K562 (cell line): Measurements from ENCODE around the gene ANO8. TPM values are rescaled to one million over a fixed set of nuclear protein-coding genes. Genes with fewer than 3 reads are reported as not detected.

ENCODE experiments used
- CCNT2 ChIP-seq: IDR thresholded peaks from 2 replicates; pipeline ENCODE4 v1.6.1; 2011; ENCODE audit warnings: borderline replicate concordance, low read depth, mild to moderate bottlenecking, moderate library complexity, mixed read lengths, low read length; ENCODE audit not compliant: insufficient read length; ENCODE audit errors: extremely low read depth
- CTBP1 ChIP-seq: fragments of 450-650 bp; IDR thresholded peaks from 2 replicates; pipeline ENCODE4 v1.6.1; 2016; ENCODE audit warnings: borderline replicate concordance
- CTCF ChIP-seq, 3 experiments: IDR thresholded peaks in 2 of 3; conservative IDR thresholded peaks in 1 of 3; 2 replicates each; pipeline ENCODE4 v1.5.1; 2011 to 2012; ENCODE audit warnings: low read length in 3 of 3, mild to moderate bottlenecking in 3 of 3, control low read depth in 2 of 3, improper control_type of control experiment in 1 of 3, inconsistent platforms in 1 of 3, low read depth in 1 of 3, mixed read lengths in 1 of 3, moderate library complexity in 1 of 3; ENCODE audit not compliant: insufficient read depth in 2 of 3
- ELK3 ChIP-seq: fragments of 450-650 bp; formaldehyde crosslinking; IDR thresholded peaks from 2 replicates; pipeline ENCODE4 v1.4.0; 2020; ENCODE audit warnings: mild to moderate bottlenecking
- GTF2E2 ChIP-seq: fragments of 200-800 bp; sonication (Bioruptor generic); IDR thresholded peaks from 2 replicates; pipeline ENCODE4 v1.6.1; 2016; ENCODE audit warnings: missing genetic modification characterization, missing compliant biosample characterization
- HLTF ChIP-seq: fragments of 450-650 bp; IDR thresholded peaks from 2 replicates; pipeline ENCODE4 v1.6.1; 2016
- IFI16 ChIP-seq: fragments of 250-450 bp; sonication (Bioruptor Pico); IDR thresholded peaks from 2 replicates; pipeline ENCODE4 v2.1.2; 2022; ENCODE audit warnings: mild to moderate bottlenecking, inconsistent platforms
- MAZ ChIP-seq, 2 experiments: fragments of 450-650 bp in 1 of 2; sonication (generic) in 1 of 2; formaldehyde crosslinking; IDR thresholded peaks in 1 of 2; conservative IDR thresholded peaks in 1 of 2; 2 replicates each; pipeline versions ENCODE4 v1.4.0 to v1.5.0; 2020; ENCODE audit warnings: mild to moderate bottlenecking in 1 of 2, missing genetic modification reagents in 1 of 2
- MEIS2 ChIP-seq: fragments of 450-650 bp; IDR thresholded peaks from 2 replicates; pipeline ENCODE4 v1.6.1; 2014; ENCODE audit warnings: mild to moderate bottlenecking; ENCODE audit not compliant: partially characterized antibody
- MTA3 ChIP-seq: fragments of 450-650 bp; formaldehyde crosslinking; IDR thresholded peaks from 2 replicates; pipeline ENCODE4 v1.6.1; 2017; ENCODE audit warnings: mild to moderate bottlenecking, borderline replicate concordance
- RBFOX2 ChIP-seq: fragments of 200-400 bp; formaldehyde crosslinking; IDR thresholded peaks from 2 replicates; pipeline ENCODE4 v1.6.1; 2017; ENCODE audit warnings: low read depth, mild to moderate bottlenecking, low read length, moderate library complexity
- RBM22 ChIP-seq: fragments of 200-400 bp; formaldehyde crosslinking; IDR thresholded peaks from 2 replicates; pipeline ENCODE4 v1.6.1; 2018; ENCODE audit warnings: low read length, low read depth; ENCODE audit not compliant: poor library complexity, severe bottlenecking
- RBM39 ChIP-seq: fragments of 200-400 bp; formaldehyde crosslinking; optimal IDR thresholded peaks from 2 replicates; pipeline ENCODE3; 2018; ENCODE audit warnings: low read depth, low read length
- SRSF1 ChIP-seq: fragments of 200-400 bp; formaldehyde crosslinking; IDR thresholded peaks from 2 replicates; pipeline ENCODE4 v1.6.1; 2017; ENCODE audit warnings: mild to moderate bottlenecking, low read depth, low read length, moderate library complexity
- TRIM28 ChIP-seq: fragments of 450-650 bp; IDR thresholded peaks from 2 replicates; pipeline ENCODE4 v1.6.1; 2017
- ZC3H8 ChIP-seq: fragments of 450-650 bp; IDR thresholded peaks from 2 replicates; pipeline ENCODE4 v1.6.1; 2017
- polyA plus RNA-seq, 8 experiments: library from polyadenylated mRNA; depleted of rRNA in 4 of 8; stranded (reverse) in 5 of 8; unstranded in 3 of 8; fragments of >200 nt; fragmentation: Nextera tagmentation in 2 of 8; fragmentation: Illumina TruSeq in 1 of 8; extraction: Ambion mirVana in 2 of 8; extraction: Trizol in 1 of 8; gene quantifications; 2 replicates each; pipeline versions ENCODE4 v1.2.1 to v1.2.3, GENCODE V29; 2011 to 2014; ENCODE audit warnings: inconsistent platforms in 1 of 8, missing spikeins in 1 of 8
- total RNA-seq, 7 experiments: library from RNA; depleted of rRNA in 6 of 7; stranded (reverse); fragments of >200 nt in 6 of 7; fragmentation: Illumina TruSeq in 2 of 7; extraction: Trizol in 2 of 7; gene quantifications; 2 replicates each; pipeline versions ENCODE4 v1.2.1 to v1.2.3, GENCODE V29; 2011 to 2021; ENCODE audit warnings: low replicate concordance in 1 of 7
- TF ChIP-seq, protein P1 (sequence below): fragments of 250-450 bp; sonication (Bioruptor Pico); IDR thresholded peaks from 2 replicates; pipeline ENCODE4 v1.8.0; 2021; ENCODE audit warnings: mild to moderate bottlenecking, moderate library complexity
- TF ChIP-seq, protein P2 (sequence below): fragments of 450-650 bp; formaldehyde crosslinking; IDR thresholded peaks from 2 replicates; pipeline ENCODE4 v1.4.0; 2020; ENCODE audit warnings: mild to moderate bottlenecking, moderate library complexity
- TF ChIP-seq, protein P3 (sequence below): IDR thresholded peaks from 3 replicates; pipeline ENCODE4 v1.6.1; 2011; ENCODE audit warnings: borderline replicate concordance, mild to moderate bottlenecking; ENCODE audit not compliant: insufficient read length, insufficient read depth
- TF ChIP-seq, protein P4 (sequence below): sonication (generic); formaldehyde crosslinking; IDR thresholded peaks from 2 replicates; pipeline ENCODE4 v1.8.0; 2022; ENCODE audit warnings: missing genetic modification reagents, mild to moderate bottlenecking, moderate library complexity, borderline replicate concordance

ANO8 gene
- total and polyA plus RNA-seq, 9 of the 15 experiments (the other 6 are each of a cell fraction or from before 2014, with no cell fraction given) = 0.07 to 7.6 (median 2.3) TPM; not detected in 1

DNA sequence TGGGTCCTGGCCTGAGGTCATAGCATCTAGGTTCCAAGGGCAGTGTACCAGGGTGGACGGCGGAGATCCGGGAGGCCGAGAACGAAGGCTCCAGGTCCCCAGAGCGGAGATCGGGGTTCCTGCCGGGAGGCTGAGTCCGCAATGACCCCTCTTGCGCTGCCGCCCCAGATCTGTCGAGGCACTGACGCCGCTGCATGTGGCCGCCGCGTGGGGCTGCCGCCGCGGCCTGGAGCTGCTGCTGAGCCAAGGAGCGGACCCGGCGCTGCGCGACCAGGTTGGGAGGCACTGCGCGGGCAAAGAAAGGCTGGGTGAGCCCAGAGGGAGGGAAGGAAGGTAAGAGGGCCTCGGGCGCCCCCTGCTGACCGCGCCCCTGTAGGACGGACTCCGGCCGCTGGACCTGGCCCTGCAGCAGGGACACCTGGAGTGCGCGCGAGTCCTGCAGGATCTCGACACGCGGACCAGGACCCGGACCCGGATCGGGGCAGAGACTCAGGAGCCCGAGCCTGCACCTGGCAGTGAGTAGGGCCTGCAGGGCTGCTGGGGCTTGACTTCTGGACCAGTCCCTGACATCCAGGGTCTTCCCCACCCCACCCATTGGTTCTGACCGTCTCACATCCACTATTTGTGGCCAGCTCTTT, 52.0 kb downstream of the ANO8 start (continued):
- TF ChIP-seq CTCF (IDR thresholded peaks at IDR 0.05 in 2 of 3, conservative IDR thresholded peaks at IDR 0.05 in 1 of 3; ENCODE audit: insufficient read depth in 2 of 3, low read depth in 1 of 3, low read length in 3 of 3) (peak; percentile 88 to 95 (median 94)), ELK3 (CRISPR knock-in tag) (no peak), MTA3 (peak; percentile 88), MEIS2 (no peak), SRSF1 (no peak), GTF2E2 (tag) (no peak), ZC3H8 (no peak), HLTF (no peak), RBFOX2 (peak; percentile 78), MAZ (CRISPR knock-in tag; conservative IDR thresholded peaks at IDR 0.05 in 1 of 2, IDR thresholded peaks at IDR 0.05 in 1 of 2) (peak; percentile 61 to 86), CCNT2 (peak; percentile 36), RBM39 (no peak), IFI16 (CRISPR knock-in tag) (no peak), TRIM28 (no peak), RBM22 (no peak), CTBP1 (peak; percentile 87)
- TF ChIP-seq, protein P1, sequence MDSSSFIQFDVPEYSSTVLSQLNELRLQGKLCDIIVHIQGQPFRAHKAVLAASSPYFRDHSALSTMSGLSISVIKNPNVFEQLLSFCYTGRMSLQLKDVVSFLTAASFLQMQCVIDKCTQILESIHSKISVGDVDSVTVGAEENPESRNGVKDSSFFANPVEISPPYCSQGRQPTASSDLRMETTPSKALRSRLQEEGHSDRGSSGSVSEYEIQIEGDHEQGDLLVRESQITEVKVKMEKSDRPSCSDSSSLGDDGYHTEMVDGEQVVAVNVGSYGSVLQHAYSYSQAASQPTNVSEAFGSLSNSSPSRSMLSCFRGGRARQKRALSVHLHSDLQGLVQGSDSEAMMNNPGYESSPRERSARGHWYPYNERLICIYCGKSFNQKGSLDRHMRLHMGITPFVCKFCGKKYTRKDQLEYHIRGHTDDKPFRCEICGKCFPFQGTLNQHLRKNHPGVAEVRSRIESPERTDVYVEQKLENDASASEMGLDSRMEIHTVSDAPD (CRISPR knock-in tag) = no peak
- TF ChIP-seq, protein P2, sequence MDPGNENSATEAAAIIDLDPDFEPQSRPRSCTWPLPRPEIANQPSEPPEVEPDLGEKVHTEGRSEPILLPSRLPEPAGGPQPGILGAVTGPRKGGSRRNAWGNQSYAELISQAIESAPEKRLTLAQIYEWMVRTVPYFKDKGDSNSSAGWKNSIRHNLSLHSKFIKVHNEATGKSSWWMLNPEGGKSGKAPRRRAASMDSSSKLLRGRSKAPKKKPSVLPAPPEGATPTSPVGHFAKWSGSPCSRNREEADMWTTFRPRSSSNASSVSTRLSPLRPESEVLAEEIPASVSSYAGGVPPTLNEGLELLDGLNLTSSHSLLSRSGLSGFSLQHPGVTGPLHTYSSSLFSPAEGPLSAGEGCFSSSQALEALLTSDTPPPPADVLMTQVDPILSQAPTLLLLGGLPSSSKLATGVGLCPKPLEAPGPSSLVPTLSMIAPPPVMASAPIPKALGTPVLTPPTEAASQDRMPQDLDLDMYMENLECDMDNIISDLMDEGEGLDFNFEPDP (CRISPR knock-in tag) = no peak
- TF ChIP-seq, protein P3, sequence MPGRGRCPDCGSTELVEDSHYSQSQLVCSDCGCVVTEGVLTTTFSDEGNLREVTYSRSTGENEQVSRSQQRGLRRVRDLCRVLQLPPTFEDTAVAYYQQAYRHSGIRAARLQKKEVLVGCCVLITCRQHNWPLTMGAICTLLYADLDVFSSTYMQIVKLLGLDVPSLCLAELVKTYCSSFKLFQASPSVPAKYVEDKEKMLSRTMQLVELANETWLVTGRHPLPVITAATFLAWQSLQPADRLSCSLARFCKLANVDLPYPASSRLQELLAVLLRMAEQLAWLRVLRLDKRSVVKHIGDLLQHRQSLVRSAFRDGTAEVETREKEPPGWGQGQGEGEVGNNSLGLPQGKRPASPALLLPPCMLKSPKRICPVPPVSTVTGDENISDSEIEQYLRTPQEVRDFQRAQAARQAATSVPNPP = no peak
- TF ChIP-seq, protein P4, sequence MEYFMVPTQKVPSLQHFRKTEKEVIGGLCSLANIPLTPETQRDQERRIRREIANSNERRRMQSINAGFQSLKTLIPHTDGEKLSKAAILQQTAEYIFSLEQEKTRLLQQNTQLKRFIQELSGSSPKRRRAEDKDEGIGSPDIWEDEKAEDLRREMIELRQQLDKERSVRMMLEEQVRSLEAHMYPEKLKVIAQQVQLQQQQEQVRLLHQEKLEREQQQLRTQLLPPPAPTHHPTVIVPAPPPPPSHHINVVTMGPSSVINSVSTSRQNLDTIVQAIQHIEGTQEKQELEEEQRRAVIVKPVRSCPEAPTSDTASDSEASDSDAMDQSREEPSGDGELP (CRISPR knock-in tag) = peak; percentile 85
